Neural cell (in vitro differentiated cells): ENCODE measurements around the gene FRMPD4. TPM values are rescaled to one million over a fixed set of nuclear protein-coding genes. Genes with fewer than 3 reads are reported as not detected.

ENCODE experiments used
- H2AFZ ChIP-seq: fragments of 200-600, 300-800 bp; sonication (generic), shearing (Covaris generic); 2 replicates; pipeline ENCODE4 v1.6.0; 2014; ENCODE audit warnings: low read depth, mild to moderate bottlenecking, antibody characterized with exemption, low read length, moderate library complexity
- H3F3A ChIP-seq: fragments of 200-600 bp; shearing (Covaris generic); 2 replicates; pipeline ENCODE4 v1.6.1; 2016; ENCODE audit warnings: mild to moderate bottlenecking, moderate library complexity, mixed read lengths, antibody characterized with exemption, low read length; ENCODE audit not compliant: insufficient read depth, poor library complexity, severe bottlenecking
- H3K27ac ChIP-seq: fragments of 200-600, 300-800 bp; sonication (generic), shearing (Covaris generic); 2 replicates; pipeline ENCODE4 v1.5.1; 2014; ENCODE audit warnings: mild to moderate bottlenecking, low read length, moderate library complexity
- H3K27me3 ChIP-seq: fragments of 300-800, 200-600 bp; sonication (generic), shearing (Covaris generic); 2 replicates; pipeline ENCODE4 v1.6.0; 2014; ENCODE audit warnings: mild to moderate bottlenecking, low read depth, low read length, moderate library complexity; ENCODE audit not compliant: insufficient read depth
- H3K36me3 ChIP-seq: fragments of 300-800, 200-600 bp; sonication (generic), shearing (Covaris generic); 2 replicates; pipeline ENCODE4 v1.5.1; 2014; ENCODE audit warnings: mild to moderate bottlenecking, antibody characterized with exemption, low read length, moderate library complexity; ENCODE audit not compliant: insufficient read depth
- H3K4me2 ChIP-seq: fragments of 300-800, 200-600 bp; sonication (generic), shearing (Covaris generic); 2 replicates; pipeline ENCODE4 v1.6.0; 2014; ENCODE audit warnings: mild to moderate bottlenecking, low read length
- H3K4me3 ChIP-seq: fragments of 300-800, 200-600 bp; sonication (generic), shearing (Covaris generic); 2 replicates; pipeline ENCODE4 v1.5.1; 2014; ENCODE audit warnings: mild to moderate bottlenecking, low read length, moderate library complexity
- H3K79me2 ChIP-seq: fragments of 200-600 bp; shearing (Covaris generic); replicated peaks from 2 replicates; pipeline ENCODE4 v1.6.0; 2014; ENCODE audit warnings: mild to moderate bottlenecking, low read length, moderate library complexity; ENCODE audit not compliant: insufficient read depth
- H3K9ac ChIP-seq: fragments of 300-800, 200-600 bp; sonication (generic), shearing (Covaris generic); 2 replicates; pipeline ENCODE4 v1.6.1; 2016; ENCODE audit warnings: mild to moderate bottlenecking, low read length, mixed read lengths
- H3K9me2 ChIP-seq: fragments of 200-600 bp; shearing (Covaris generic); 2 replicates; pipeline ENCODE4 v1.6.1; 2016; ENCODE audit warnings: mild to moderate bottlenecking, low read length, mixed read lengths; ENCODE audit not compliant: insufficient read depth
- H3K9me3 ChIP-seq: fragments of 200-600, 300-800 bp; sonication (generic), shearing (Covaris generic); 2 replicates; pipeline ENCODE4 v1.6.1; 2016; ENCODE audit warnings: mild to moderate bottlenecking, mixed run types, low read length, moderate library complexity, mixed read lengths
- H4K20me1 ChIP-seq: fragments of 200-600 bp; shearing (Covaris generic); 2 replicates; pipeline ENCODE4 v1.6.1; 2016; ENCODE audit warnings: mild to moderate bottlenecking, mixed run types; ENCODE audit not compliant: insufficient read depth
- EP300 ChIP-seq: fragments of 450-650 bp; conservative IDR thresholded peaks from 2 replicates; pipeline ENCODE4 v1.6.1; 2014; ENCODE audit warnings: antibody characterized with exemption, mild to moderate bottlenecking, moderate library complexity; ENCODE audit not compliant: poor library complexity, severe bottlenecking
- EZH2 ChIP-seq: fragments of 200-600, 300-800 bp; shearing (Covaris generic), sonication (generic); IDR thresholded peaks from 2 replicates; pipeline ENCODE4 v1.6.1; 2014; ENCODE audit warnings: antibody characterized with exemption, low read length, borderline replicate concordance, mild to moderate bottlenecking; ENCODE audit not compliant: insufficient read depth, poor library complexity, severe bottlenecking
- MXI1 ChIP-seq: fragments of 450-650 bp; conservative IDR thresholded peaks from 2 replicates; pipeline ENCODE4 v1.6.1; 2014; ENCODE audit warnings: antibody characterized with exemption, mild to moderate bottlenecking; ENCODE audit not compliant: poor library complexity, severe bottlenecking
- POLR2AphosphoS5 ChIP-seq: IDR thresholded peaks from 2 replicates; pipeline ENCODE4 v1.6.1; 2012
- RAD21 ChIP-seq: fragments of 450-650 bp; conservative IDR thresholded peaks from 2 replicates; pipeline ENCODE4 v1.6.1; 2014; ENCODE audit warnings: antibody characterized with exemption, mild to moderate bottlenecking, moderate library complexity
- SMC3 ChIP-seq: fragments of 450-650 bp; conservative IDR thresholded peaks from 2 replicates; pipeline ENCODE4 v1.6.1; 2014; ENCODE audit warnings: antibody characterized with exemption, mild to moderate bottlenecking, moderate library complexity; ENCODE audit not compliant: poor library complexity
- TAF1 ChIP-seq: IDR thresholded peaks from 2 replicates; pipeline ENCODE4 v1.6.1; 2012; ENCODE audit warnings: low read depth
- polyA plus RNA-seq: library from polyadenylated mRNA; depleted of rRNA; stranded (reverse); fragments of >200 nt; gene quantifications from 2 replicates; pipeline ENCODE4 v1.2.3, GENCODE V29; 2014
- TF ChIP-seq, protein P1 (sequence below): IDR thresholded peaks from 2 replicates; pipeline ENCODE4 v1.6.1; 2012; ENCODE audit warnings: borderline replicate concordance
- TF ChIP-seq, protein P2 (sequence below): fragments of 450-650 bp; IDR thresholded peaks from 2 replicates; pipeline ENCODE4 v1.5.1; 2014; ENCODE audit warnings: antibody characterized with exemption, mild to moderate bottlenecking, moderate library complexity; ENCODE audit not compliant: poor library complexity, severe bottlenecking

Gene FRMPD4
- polyA plus RNA-seq, 1 donor from 2014 or later: 1.2 TPM

DNA sequence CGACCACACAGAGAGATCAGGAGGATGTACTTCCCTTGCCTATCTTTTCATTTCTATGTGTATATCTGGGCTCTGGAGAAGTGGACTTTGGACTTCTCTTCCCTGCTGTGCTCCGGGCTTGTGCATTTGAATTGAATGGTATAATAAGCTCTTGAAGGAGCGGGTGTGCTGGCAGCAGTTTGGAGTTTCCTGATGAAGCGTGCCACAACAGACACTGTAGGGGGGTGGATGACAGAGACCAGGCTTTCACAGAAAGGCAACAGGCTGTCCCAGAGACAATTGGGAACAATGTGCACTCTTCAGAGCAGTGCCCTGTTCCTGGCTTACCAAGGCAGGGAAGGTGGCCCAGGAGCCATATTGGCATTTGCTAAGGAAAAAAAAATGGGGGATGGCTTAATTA, 170.1 kb downstream of the FRMPD4 start:
- Histone ChIP-seq H3K9me2 (no peaks in the 10 kb centered on the region), H3K4me3 (no peak overlapping the region), H3K27ac (no peak overlapping the region), H3K9ac (no peak overlapping the region), H4K20me1 (no peaks in the 10 kb centered on the region), H3K36me3 (no peaks in the 10 kb centered on the region), H2AFZ (no peak overlapping the region), H3F3A (no peaks in the 10 kb centered on the region), H3K79me2 (no peaks in the 10 kb centered on the region), H3K27me3 (no peaks in the 10 kb centered on the region), H3K4me2 (no peak overlapping the region), H3K9me3 (no peaks in the 10 kb centered on the region)
- TF ChIP-seq SMC3 (no peak), TAF1 (no peak), RAD21 (no peak), EP300 (no peak), EZH2 (no peak), MXI1 (no peak), POLR2AphosphoS5 (no peak)
- TF ChIP-seq, protein P1, sequence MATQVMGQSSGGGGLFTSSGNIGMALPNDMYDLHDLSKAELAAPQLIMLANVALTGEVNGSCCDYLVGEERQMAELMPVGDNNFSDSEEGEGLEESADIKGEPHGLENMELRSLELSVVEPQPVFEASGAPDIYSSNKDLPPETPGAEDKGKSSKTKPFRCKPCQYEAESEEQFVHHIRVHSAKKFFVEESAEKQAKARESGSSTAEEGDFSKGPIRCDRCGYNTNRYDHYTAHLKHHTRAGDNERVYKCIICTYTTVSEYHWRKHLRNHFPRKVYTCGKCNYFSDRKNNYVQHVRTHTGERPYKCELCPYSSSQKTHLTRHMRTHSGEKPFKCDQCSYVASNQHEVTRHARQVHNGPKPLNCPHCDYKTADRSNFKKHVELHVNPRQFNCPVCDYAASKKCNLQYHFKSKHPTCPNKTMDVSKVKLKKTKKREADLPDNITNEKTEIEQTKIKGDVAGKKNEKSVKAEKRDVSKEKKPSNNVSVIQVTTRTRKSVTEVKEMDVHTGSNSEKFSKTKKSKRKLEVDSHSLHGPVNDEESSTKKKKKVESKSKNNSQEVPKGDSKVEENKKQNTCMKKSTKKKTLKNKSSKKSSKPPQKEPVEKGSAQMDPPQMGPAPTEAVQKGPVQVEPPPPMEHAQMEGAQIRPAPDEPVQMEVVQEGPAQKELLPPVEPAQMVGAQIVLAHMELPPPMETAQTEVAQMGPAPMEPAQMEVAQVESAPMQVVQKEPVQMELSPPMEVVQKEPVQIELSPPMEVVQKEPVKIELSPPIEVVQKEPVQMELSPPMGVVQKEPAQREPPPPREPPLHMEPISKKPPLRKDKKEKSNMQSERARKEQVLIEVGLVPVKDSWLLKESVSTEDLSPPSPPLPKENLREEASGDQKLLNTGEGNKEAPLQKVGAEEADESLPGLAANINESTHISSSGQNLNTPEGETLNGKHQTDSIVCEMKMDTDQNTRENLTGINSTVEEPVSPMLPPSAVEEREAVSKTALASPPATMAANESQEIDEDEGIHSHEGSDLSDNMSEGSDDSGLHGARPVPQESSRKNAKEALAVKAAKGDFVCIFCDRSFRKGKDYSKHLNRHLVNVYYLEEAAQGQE: no peak
- TF ChIP-seq, protein P2, sequence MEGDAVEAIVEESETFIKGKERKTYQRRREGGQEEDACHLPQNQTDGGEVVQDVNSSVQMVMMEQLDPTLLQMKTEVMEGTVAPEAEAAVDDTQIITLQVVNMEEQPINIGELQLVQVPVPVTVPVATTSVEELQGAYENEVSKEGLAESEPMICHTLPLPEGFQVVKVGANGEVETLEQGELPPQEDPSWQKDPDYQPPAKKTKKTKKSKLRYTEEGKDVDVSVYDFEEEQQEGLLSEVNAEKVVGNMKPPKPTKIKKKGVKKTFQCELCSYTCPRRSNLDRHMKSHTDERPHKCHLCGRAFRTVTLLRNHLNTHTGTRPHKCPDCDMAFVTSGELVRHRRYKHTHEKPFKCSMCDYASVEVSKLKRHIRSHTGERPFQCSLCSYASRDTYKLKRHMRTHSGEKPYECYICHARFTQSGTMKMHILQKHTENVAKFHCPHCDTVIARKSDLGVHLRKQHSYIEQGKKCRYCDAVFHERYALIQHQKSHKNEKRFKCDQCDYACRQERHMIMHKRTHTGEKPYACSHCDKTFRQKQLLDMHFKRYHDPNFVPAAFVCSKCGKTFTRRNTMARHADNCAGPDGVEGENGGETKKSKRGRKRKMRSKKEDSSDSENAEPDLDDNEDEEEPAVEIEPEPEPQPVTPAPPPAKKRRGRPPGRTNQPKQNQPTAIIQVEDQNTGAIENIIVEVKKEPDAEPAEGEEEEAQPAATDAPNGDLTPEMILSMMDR: no peak

DNA sequence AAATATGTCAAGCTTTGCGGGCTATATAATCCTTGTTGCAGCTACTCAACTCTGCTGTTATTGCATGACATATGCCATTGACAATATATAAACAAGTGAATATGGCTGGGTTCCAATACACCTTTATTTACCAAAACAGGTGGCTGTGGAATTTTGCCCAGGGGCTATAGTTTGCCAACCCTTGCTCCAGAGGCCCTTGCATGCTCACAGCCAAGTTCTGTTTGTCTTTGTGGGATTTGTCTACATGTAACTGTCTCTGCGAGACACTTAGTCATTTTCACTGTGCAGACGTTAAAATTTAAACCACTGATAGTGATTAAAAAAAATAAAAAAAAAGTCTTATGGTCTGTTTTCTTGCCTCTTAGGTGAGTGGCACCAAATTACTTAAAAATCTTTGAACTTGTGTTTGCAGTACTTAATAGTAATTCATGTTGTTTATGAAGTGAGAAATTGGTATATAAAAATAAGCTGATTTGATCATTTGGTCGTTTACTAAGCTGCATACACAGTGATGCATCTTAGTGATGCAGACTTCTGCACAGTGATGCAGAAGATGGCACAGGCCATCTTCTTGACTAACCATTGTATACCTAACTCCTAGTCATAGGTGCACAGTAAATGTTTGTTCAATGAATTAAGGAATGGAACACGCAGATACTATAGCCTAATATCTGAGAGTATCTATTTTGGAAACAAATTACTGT, 170.9 kb downstream of the FRMPD4 start:
- Histone ChIP-seq H3K27ac (no peak overlapping the region), H3K36me3 (no peaks in the 10 kb centered on the region), H3K9me2 (no peaks in the 10 kb centered on the region), H3F3A (no peaks in the 10 kb centered on the region), H3K4me3 (no peak overlapping the region), H2AFZ (no peak overlapping the region), H4K20me1 (no peaks in the 10 kb centered on the region), H3K9me3 (no peaks in the 10 kb centered on the region), H3K9ac (no peak overlapping the region), H3K27me3 (no peaks in the 10 kb centered on the region), H3K4me2 (no peak overlapping the region), H3K79me2 (no peaks in the 10 kb centered on the region)
- TF ChIP-seq, protein P1: no peak
- TF ChIP-seq, protein P2: no peak
- TF ChIP-seq SMC3: no peak
- no peak for TF ChIP-seq POLR2AphosphoS5
- TF ChIP-seq MXI1: no peak
- no peak for TF ChIP-seq TAF1
- no peak for TF ChIP-seq RAD21
